Stimulated activated CD8-positive, alpha-beta memory T cell treated with anti-CD3 and anti-CD28 coated beads, Interleukin-2, amount 100 ng/mL, for 48 hours (primary cell): ENCODE measurements around the gene UPK3BL2.
"Not testable (repeated sequence)": the region's sequence is repeated elsewhere in the genome, so short reads cannot be mapped to it uniquely, and the experiment has no call there.

Experiments used
- DNase-seq, 2 donors: peaks; one replicate each; pipeline ENCODE4 v3.0.0-alpha.2; 2020; ENCODE audit warnings: low read depth in 2 of 2

UPK3BL2 gene

DNA sequence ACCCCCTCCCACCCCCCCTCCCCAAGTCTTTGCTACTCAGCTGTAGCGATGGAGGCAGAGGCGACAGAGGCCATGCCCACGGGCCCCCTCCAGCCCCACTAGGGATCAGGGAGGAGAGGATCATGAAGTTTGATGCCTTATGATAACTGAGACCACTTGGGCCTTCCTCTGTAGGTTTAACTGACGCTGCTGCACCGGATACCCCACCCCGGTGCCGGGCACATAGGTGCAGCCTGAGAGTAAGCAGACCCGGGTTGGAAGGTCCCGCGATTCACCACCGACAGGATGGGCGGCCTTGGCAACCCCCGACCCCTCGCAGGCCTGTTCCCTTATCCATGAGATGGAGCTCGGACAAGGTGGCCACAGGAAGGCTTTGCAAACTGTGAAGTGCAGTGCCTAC lies 49.5 kb downstream of the UPK3BL2 start:
- DNase-seq = not testable (repeated sequence)

GRCh38 chr7:102493220-102493935 lies 50.1 kb downstream of the UPK3BL2 start:
- not testable (repeated sequence) for DNase-seq

DNA sequence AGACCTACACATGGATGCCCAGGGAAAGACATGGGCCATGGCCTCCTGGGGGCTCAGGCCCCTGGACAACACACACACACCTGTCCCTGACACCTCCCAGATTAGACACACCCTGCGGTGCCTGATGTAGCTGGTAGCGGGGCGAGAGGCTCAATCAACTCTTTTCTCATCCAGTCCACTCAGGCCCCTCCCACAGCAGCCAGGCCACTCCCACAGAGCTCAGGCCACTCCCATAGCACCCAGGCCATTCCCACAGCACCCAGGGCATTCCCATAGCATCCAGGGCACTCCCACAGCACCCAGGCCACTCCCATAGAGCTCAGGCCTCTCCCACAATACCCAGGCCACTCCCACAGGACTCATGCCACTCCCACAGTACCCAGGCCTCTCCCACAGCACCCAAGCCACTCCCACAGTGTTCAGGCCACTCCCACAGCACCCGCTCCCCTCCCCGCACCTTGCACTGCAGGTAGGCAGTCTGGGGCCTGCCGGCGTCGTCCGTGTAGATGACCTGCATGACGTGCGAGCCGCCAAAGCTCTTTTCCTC lies 52.9 kb downstream of the UPK3BL2 start:
- peak in 1 of 2 donors; percentile 75 for DNase-seq
